Measurements from ENCODE around the gene NANOS3. TPM values are rescaled to one million over a fixed set of nuclear protein-coding genes. Genes with fewer than 3 reads are reported as not detected.

Gene NANOS3
- total and polyA plus RNA-seq, 9 of the 15 experiments (the other 6 are each of a cell fraction or from before 2014, with no cell fraction given): not detected

DNA sequence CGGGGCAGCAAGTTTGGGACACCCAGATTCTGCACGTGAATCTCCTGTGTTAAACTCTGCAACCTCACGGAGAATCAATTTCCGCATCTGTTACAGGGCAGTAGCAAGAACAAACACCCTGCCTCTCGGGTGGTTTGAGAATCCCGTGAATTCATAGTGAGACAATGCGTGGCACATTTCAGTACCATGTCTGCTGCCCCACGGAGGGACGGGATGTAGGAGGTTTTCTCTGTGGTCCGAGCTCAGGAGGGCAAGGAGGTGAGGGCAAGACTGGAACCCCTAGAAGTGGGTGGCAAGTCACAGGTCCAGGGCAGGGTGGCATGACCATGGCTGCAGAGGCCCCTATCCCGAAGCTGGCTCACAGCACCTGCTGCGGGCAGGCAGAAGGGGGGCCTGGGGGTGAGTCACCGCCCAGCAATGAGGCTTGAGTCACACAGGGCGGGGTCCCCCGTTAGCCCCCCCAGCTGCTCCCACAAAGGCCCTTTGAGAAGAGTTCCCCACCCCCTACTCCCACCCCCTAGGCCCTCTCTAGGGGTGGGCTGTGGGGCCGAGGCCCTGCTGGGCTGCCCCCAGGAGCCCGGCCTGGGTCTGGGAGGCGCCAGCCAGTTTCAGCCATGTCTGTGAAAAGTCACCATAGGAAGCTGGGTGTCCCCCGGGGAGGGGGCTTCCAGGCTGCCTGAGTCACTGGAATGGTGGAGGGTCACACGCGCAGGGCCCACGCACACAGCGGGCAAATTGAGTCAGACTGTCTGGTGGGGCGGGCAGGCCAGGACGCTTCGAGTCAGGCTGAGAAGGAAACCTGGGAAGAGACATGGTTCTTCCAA, 25.8 kb upstream of the NANOS3 start (continued):
- TF ChIP-seq, protein P1, sequence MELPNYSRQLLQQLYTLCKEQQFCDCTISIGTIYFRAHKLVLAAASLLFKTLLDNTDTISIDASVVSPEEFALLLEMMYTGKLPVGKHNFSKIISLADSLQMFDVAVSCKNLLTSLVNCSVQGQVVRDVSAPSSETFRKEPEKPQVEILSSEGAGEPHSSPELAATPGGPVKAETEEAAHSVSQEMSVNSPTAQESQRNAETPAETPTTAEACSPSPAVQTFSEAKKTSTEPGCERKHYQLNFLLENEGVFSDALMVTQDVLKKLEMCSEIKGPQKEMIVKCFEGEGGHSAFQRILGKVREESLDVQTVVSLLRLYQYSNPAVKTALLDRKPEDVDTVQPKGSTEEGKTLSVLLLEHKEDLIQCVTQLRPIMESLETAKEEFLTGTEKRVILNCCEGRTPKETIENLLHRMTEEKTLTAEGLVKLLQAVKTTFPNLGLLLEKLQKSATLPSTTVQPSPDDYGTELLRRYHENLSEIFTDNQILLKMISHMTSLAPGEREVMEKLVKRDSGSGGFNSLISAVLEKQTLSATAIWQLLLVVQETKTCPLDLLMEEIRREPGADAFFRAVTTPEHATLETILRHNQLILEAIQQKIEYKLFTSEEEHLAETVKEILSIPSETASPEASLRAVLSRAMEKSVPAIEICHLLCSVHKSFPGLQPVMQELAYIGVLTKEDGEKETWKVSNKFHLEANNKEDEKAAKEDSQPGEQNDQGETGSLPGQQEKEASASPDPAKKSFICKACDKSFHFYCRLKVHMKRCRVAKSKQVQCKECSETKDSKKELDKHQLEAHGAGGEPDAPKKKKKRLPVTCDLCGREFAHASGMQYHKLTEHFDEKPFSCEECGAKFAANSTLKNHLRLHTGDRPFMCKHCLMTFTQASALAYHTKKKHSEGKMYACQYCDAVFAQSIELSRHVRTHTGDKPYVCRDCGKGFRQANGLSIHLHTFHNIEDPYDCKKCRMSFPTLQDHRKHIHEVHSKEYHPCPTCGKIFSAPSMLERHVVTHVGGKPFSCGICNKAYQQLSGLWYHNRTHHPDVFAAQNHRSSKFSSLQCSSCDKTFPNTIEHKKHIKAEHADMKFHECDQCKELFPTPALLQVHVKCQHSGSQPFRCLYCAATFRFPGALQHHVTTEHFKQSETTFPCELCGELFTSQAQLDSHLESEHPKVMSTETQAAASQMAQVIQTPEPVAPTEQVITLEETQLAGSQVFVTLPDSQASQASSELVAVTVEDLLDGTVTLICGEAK (IDR thresholded peaks at IDR 0.05): no peak; the same call in 1 of the 2 replicates
- TF ChIP-seq, protein P1 (CRISPR knock-in tag; IDR thresholded peaks at IDR 0.05): no peak
- TF ChIP-seq, protein P2, sequence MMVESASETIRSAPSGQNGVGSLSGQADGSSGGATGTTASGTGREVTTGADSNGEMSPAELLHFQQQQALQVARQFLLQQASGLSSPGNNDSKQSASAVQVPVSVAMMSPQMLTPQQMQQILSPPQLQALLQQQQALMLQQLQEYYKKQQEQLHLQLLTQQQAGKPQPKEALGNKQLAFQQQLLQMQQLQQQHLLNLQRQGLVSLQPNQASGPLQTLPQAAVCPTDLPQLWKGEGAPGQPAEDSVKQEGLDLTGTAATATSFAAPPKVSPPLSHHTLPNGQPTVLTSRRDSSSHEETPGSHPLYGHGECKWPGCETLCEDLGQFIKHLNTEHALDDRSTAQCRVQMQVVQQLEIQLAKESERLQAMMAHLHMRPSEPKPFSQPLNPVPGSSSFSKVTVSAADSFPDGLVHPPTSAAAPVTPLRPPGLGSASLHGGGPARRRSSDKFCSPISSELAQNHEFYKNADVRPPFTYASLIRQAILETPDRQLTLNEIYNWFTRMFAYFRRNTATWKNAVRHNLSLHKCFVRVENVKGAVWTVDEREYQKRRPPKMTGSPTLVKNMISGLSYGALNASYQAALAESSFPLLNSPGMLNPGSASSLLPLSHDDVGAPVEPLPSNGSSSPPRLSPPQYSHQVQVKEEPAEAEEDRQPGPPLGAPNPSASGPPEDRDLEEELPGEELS (CRISPR knock-in tag; IDR thresholded peaks at IDR 0.05; ENCODE audit: borderline replicate concordance): no peak
- TF ChIP-seq PPARD (CRISPR knock-in tag; IDR thresholded peaks at IDR 0.05) (no peak), ILK (tag; IDR thresholded peaks at IDR 0.05; ENCODE audit: borderline replicate concordance, low read depth) (no peak), NR2C2 (CRISPR knock-in tag; IDR thresholded peaks at IDR 0.05) (no peak), NR2C2 (tag; IDR thresholded peaks at IDR 0.05) (no peak), DPF2 (IDR thresholded peaks at IDR 0.05) (peak; percentile 91), SPI1 (IDR thresholded peaks at IDR 0.05; ENCODE audit: borderline replicate concordance, low read depth, low read length) (no peak), SIRT6 (IDR thresholded peaks at IDR 0.05; ENCODE audit: low read depth, low read length) (no peak), NFXL1 (CRISPR knock-in tag; IDR thresholded peaks at IDR 0.05) (no peak)
- TF ChIP-seq, protein P3, sequence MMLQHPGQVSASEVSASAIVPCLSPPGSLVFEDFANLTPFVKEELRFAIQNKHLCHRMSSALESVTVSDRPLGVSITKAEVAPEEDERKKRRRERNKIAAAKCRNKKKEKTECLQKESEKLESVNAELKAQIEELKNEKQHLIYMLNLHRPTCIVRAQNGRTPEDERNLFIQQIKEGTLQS (IDR thresholded peaks at IDR 0.05): peak; percentile 99
- TF ChIP-seq, protein P3 (CRISPR knock-in tag; conservative IDR thresholded peaks at IDR 0.05): peak; percentile 96
- TF ChIP-seq, protein P4, sequence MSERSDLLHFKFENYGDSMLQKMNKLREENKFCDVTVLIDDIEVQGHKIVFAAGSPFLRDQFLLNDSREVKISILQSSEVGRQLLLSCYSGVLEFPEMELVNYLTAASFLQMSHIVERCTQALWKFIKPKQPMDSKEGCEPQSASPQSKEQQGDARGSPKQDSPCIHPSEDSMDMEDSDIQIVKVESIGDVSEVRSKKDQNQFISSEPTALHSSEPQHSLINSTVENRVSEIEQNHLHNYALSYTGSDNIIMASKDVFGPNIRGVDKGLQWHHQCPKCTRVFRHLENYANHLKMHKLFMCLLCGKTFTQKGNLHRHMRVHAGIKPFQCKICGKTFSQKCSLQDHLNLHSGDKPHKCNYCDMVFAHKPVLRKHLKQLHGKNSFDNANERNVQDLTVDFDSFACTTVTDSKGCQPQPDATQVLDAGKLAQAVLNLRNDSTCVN (CRISPR knock-in tag; IDR thresholded peaks at IDR 0.05): 0 out of 2 replicates have a peak, but pooled peaks have one; percentile 5
